LHCN-M2 (cell line): Measurements from ENCODE around the gene LPAR3. TPM values are rescaled to one million over a fixed set of nuclear protein-coding genes. Genes with fewer than 3 reads are reported as not detected.

ENCODE experiments used
- DNase-seq: peaks from one replicate; pipeline ENCODE4 v3.0.0-alpha.2; 2012; ENCODE audit warnings: low read depth
- total RNA-seq: library from RNA; depleted of rRNA; stranded (reverse); fragments of >200 nt; gene quantifications from 2 replicates; pipeline ENCODE4 v1.2.3, GENCODE V29; 2014

LPAR3 gene
- total RNA-seq, 1 experiment from 2014 or later, result not detected

DNA sequence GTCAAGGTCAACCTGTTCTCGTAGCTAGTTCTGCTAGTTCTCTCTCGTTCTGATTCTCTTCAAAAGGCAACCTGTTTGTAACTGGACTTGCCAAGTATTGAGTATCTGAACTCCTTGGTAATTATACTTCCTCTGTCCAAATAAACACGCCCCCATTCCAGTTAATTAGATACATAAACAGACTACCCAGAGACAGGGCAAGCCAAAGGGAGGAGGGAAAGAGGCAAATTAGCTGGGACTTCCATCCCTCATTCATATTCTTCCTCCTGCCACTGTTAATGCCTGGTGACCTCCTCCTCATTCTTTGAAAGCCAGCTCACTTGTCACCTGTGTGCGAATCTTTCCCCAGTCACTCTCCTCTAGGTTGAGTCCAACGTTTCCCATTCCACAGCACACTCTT lies 62.9 kb downstream of the LPAR3 start:
- DNase-seq, result no peak

DNA sequence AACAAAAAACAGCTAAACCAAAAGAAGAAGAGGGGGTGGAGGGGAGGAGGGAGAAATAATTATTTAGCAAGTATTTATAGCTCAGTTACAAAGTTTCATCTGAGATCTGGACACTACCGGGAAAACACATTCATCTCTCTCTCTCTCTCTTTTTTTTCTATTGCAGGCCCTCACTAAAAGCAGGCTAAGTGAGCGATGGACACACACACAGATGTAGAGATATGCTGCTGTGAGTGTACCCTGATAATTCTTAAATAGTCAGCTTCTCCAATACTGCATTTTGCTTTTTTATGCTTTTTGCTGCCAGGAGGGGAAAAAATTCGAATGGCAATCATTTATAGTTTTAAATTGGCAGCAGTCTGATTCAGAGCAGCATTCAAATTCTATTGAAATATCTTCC lies 65.0 kb downstream of the LPAR3 start:
- DNase-seq, result no peak

DNA sequence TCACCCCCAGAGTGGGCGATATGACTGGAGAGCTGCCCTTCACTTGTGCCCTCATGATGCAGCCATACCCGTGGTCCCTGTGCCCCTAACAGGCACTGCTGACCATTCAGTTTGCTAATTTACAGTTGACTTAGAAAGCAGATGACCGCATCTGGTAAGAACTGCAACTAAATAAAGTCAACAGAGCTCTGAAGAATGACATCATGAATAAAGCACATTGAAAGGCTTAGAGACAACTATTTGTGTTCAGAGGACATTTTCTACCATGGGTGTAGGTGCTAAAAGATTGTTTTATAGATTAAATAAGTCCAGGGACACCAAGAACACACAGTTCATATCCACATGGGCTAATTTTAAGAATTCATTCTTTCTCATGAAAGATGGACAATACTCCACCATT lies 65.5 kb downstream of the LPAR3 start:
- no peak for DNase-seq

DNA sequence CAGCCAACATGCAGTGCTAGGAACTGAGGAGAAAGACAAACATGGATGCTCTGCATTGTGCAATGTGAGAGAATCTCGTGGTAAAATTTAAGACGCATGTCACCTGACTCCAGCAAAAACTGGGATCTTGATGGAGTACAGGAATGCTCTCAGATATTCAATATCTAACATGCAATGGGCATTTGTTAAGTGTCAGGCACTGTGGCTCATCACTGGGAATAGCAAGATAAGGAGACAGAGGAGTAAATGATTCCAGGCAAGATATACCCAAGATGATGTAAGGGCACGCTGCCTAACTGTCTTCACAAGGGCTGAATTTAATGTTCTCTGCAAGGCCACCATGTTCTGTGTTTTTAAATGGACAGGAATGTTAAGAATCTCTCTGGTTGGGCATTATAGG lies 67.8 kb downstream of the LPAR3 start:
- no peak for DNase-seq

DNA sequence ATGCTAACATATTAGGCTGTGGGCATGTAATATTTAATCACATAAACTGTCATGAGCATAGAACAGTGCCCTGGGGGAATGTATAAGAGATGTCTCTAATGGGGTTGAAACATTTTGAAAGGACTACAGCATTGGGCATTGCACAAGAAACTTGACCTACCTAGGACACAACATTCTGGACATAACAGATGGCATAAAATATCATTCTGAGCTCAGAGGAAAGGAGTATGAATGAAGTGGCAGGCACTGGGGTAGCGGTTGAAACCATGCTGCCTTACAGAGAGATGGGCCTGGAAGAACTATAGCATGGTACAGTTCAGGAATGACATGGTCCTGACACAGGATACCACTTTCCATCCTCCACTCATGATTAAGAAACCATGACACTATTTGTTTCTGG lies 69.0 kb downstream of the LPAR3 start:
- no peak for DNase-seq

DNA sequence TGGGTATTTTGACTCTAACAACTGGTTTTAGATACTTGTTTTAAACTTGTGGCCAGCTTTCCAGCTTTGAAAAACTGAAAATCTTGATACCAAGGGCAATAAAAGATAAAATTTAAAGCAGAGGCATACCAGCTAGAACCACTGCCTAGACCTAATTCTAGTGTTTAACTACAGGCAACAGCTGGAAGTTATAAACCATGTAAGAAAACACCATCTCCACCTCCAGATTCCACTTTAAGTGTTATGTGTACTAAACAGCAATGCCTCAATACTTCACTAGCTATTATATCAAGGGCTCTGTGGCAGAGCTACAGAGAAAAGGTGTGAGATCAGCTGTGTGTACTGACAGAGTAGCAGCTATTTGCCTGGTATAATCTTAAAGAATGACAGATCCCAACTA lies 69.5 kb downstream of the LPAR3 start:
- no peak for DNase-seq

DNA sequence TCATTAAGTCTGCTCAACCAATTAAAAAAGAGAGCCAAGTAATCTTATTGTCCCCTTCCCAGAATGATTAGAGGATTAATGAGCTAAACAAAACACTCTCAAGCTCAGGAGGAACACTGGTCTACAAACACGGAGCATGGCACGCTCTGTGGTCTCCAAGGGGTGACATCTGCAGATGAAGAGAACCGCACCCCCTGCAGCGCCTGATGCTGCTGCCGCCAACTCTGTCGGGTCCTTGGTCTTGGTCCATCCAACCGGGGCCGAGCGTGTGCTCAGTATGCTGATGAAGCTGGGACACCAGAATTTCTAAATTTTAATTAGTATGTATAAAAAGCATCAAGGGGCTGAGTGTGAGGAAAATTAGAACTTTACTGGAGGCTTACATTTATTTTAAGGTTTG lies 82.7 kb downstream of the LPAR3 start:
- no peak for DNase-seq

DNA sequence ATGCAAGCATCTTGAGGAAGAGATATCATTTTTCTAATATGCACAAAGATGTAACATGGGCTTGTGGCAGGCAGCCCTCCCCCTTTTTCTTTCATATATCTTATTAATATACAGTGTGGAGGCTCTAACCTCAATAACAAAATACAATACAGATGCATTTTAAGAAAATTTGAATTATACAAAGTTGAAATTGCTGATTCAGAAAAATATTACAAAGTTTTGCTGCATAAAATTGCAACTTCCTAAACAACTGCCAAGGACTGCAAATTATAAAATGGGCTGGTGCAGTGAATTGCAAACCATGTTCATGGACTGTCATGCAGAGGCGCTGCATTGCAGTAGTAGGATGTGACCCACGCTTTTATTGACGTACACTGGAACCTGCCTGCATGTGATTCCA lies 84.0 kb downstream of the LPAR3 start:
- DNase-seq, result no peak

DNA sequence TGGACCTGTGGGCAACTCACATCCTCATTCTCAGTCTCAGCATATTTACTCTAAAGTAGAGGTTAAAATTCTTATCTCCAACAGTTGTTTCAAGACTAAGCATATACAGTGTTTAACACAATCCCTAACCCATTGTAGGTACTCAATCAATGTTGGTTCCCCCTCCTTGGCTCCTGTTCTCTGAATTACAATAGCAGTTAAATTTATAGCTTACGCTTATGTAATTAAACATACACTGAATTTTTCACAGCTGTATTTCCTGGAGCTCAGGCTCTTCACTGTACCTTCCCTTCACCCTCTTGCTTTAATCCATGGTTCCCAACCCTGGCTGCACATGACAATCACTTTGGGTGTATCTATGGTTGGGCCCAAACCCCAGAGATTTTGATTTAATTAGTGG lies 89.4 kb downstream of the LPAR3 start:
- no peak for DNase-seq

DNA sequence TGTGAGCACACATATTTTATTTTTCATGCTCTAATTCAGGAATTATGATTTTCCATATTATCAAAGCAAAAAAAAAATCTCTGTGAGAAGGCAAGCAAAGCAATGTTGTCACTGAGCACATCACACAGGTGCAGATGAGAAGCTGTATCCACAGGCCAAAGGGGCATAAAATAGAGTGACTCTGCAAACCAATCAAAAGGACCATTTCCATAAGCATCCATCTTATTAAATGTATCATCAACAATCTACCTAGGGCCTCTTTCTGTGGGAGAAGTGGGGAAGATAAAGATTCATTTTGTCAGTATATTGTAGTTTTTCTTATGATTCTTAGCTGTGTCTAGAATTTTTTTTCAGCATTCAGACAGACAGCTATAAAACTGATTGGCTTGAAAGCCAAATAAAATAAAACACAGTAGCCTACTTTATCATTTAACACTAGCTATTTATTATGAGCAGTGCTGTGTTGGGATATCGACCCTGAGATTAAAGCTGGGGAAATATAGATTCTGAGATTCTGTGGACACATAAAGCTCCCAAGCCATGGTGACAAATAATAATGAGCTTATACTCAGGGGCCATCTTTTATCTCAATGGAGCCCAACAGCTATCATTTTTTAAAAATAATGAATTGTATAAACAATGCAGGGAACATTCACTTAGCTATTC lies 90.3 kb downstream of the LPAR3 start:
- DNase-seq, result no peak

DNA sequence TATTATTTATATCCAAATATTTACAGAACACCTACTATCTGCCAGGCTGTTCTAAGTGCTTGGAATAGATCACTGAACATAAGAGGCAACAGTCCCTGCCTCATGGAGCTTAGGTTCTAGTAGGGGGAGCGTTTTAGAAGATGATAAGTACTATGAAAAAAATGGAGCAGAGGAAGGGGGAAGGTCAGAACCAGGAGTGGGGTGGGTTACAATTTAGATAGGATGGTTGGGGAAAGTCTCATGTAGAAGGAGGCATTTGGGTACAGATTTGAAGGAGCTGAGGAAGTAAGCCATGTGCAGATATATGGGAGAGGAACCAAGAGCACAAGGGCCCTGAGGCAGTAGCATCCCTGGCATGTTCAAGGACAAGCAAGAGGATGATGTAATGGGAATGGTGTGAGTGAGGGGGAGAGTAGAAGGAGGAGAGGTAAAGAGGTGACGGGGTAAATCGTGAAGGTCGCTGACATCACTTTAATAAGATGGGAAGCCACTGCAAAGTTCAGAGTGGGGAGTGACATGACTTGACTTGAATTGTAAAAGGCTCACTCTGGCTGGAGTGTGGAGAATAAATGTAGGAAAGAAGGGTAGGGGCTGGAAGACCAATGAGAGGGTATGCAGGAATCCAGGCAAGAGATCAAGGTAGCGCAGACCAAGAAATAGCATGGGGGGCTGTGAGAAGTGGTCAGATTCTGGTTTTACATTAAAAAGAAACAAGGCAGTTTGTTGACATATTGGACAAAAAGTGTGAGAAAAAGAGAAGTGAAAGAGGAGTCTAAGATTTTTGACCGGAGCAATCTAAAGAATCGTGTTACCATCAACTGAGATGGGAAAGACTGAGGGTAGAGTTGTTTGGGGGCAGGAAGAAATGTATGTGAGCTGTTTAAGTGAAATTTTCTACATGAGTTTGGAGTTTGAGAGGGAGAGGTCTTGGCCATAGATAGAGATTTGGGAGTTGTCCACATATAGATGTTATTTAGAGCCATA lies 92.6 kb downstream of the LPAR3 start:
- DNase-seq, result no peak

DNA sequence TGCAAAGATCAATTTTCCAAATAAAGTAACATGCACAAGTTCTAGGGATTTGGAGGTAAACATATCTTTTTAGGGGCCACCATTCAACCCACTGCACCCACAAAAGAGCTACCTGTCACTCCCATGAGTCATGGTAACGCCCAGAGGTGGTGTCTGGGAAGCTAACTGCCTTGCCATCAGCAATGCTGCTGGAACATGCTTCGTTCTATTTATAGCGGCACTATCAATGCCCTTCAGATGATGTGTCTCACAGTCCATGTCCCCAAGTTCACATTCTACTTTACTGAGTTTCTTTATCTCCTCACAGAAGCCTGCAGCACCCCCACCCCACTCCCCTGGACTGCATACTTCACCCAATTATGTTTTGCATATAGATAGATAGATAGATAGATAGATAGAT lies 95.4 kb downstream of the LPAR3 start:
- no peak for DNase-seq

DNA sequence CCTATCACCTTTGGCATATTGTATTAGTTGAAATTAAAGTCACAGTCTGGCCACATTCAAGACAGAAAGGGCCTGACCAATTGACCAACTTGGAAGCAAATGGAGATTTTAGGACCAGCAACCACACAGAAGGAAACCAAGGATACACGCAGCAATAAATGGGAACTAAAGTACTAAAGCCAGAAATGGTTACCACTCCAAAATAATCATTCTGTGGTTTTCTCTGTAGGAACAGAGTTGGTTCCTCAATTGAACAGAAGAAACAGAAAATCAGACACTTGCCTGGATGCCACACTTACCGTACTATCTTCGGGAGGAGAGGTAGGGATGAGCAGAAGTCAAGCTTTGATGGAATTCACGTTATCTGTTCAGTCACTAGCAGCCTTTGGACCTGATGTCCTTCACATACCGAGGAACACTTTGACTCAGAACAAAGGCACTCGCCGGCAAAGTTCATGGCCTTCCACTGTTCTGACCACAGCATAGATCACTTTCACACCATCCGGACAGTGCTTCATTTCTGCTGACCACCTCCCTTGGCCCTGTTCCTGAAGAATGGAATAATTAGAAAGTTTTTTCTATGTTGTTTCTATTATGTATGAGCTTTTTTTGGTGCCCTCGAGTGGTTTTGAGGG lies 96.9 kb downstream of the LPAR3 start:
- DNase-seq, result peak; percentile 70

DNA sequence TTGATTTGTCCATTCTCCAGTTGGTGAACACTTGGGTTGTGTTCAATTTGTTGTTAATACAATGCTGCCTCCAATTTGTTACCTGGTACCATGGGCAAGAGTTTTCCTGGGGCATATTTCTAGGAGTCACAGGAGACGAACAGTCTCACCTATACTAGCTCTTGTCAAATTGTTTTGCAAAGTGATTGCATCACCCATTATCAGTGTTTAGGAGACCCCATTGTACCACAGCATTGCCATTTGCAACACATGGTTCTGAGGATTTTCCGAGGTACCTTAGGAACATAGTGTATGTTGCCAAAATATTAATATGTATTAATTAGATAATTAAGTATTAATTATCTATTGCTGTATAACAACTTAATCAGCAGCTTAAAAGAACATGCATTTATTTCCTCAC lies 97.8 kb downstream of the LPAR3 start:
- no peak for DNase-seq

DNA sequence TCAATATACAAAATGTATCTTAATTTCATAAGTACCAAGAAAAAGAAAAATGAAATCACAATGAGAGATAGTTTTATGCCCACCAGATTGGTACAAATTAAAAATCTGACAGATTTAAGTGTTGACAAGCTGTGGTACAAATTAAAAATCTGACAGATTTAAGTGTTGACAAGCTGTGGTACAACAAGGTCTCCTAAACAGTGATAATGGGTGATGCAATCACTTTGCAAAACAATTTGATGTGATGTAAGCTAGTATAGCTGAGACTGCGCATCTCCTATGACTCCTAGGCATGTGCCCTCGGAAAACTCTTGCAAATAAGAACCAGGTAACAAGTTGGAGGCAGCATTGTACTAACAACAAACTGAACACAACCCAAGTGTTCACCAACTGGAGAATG lies 100.6 kb downstream of the LPAR3 start:
- DNase-seq, result no peak

DNA sequence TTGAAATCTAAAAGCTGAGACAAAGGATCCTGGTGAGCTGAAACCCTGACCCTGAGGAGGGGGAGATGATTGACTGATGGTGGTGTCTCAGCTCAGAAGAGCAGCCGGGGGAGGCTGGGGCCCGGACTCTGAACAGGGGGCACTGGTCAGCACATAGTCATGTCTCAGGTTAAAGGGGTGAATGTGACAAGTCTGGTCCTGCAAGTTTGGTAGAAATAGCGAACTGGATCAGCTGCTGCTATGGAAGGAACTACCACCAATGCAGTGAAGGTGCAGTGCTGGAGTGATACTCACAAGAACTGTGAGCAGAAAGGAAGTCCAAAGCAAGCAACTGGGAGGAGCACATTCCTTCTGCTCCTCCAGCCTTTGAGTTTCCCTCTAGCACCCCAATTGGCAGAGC lies 104.0 kb downstream of the LPAR3 start:
- DNase-seq, result no peak

DNA sequence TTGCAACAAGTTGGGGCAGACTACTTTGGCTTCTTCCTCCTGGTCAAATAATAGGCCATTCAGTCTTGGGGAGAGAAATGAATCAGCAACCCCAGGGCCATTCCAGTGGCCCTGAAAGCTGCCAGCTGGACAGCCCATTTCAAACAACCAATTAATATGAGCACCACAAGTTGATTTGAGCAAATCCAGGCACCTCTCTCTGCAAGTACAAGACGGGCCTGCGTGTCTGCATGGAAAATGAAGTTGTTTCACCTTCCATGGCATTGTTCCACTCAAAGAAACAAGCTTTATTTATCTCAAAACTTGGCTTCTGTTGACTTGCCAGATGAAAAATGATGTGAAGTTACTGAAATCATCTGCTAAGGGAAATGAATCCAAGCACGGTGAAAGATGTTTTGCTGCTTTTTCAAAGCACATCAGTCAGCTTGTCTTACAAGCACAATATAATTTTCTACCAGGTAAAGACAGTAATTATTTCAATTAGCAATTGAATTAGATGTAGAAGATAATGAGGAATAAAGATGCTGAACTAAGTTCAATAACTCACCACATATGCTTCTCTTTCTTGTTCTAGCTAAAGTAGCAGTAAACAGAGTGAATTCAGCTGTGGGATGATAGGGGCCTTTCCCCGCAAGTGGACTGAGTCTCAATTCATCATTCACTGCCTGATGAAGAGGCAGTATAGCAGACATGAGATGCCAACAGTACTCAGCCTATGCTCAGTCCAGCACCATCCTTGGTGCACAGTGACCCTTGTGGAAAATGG lies 107.6 kb downstream of the LPAR3 start:
- no peak for DNase-seq

DNA sequence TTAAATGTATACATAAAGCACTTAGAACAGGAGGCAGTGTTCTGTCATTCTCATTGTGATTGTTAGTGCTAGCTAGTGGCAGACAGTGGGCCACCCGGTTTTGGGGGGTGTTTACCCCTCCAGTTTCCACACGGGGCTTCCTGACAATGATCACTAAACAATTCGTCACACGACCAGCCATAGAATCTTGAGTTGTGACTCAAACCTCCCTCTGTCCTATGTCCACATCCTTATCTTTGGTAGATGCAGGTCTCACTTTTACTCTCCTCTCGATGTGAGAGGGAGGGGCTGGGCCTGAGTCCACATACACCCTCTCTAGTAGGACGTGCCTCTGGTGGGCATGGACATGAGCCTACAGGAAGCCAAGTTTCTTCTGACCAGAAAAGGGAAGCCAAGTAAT lies 110.1 kb downstream of the LPAR3 start:
- no peak for DNase-seq

DNA sequence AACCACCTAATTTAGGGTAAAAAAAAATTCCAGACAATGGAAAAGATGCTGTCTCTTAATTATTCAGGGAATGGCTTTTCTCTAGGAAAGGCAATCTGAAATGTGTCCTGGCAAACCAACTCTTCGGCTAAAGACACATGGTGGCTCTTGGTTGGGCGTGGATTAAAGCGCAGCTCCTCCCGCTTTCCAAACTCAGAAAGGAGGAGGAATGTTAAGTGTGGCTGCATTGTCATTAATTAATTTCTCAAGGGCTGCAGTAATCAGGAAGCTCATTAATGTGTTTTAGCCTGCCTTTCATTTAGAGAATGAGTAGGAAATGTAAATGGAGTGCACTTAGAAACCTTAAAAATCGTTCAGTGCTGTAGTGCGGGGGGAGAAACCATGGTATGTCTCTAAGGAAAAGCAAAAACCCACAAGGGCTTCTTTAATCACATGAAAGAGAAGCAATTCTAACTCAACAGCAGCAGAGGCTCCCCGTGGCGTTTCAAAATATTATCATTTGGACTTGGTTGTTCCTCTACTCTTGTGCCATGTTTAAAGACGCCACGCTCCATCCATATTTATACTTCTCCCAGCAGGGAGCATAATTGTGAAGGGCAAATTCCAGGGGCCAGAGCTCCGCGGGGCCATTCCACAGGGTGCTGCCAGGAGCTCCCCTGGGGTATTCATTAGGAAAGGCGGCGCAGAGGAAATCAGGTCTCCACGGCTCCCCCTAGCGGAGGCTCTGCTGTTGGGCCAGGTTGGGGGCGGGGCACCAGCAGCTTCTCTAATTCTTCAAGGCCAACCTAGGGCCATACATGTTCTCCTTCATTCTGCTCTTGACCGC lies 110.8 kb downstream of the LPAR3 start:
- peak; percentile 66 for DNase-seq

DNA sequence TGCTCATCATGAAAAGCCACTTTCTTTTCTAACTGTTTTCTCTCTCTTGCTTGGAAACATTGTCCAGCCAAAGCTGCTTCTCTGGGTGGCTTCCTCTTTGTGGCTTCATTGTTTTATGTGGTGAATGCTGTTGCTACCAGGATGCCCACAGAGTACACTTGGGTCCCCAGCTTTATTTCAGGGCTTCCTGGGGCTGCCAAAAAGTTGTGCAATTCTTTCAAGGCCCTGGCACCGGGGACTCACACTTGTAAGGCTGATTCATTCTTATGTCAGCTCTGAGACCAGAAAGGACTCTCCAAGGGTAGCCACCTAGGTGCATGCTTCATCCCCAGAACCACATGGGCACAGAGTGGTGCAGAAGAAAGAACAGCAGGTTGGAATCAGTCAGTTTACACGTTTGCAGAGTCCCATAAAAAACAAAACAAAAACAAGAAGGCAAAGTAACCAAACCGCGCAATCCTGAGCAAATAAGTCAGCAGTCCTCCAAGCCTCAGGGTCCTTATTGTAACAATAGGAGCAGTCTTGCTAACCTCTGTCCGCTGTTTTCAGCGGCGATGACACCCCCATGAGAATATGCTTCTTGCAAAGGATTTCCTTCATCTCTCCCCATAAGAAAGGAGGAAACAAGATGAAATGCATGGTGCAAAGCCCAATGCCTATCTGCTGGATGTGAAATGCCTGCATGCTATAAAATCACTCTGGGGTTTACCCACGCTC lies 112.8 kb downstream of the LPAR3 start:
- peak; percentile 63 for DNase-seq
